Caco-2 (cell line): ENCODE data around the gene XXYLT1. TPM values are rescaled to one million over a fixed set of nuclear protein-coding genes. Genes with fewer than 3 reads are reported as not detected.

Experiments used
- BruUV-seq: library from RNA; stranded (reverse); fragments of 400-500 nt; replicated peaks from 2 replicates; lab custom pipeline; 2021; lab: Mats Ljungman, UMichigan
- CTCF ChIA-PET: fragments of 300-600 bp; sonication (Branson Sonifier 250); formaldehyde crosslinking; loops from one replicate; lab custom pipeline; 2022; ENCODE audit warnings: antibody characterized with exemption; lab: Charles Lee
- POLR2A ChIA-PET: fragments of 300-600 bp; sonication (Branson Sonifier 250); formaldehyde crosslinking; loops from one replicate; lab custom pipeline; 2022; ENCODE audit warnings: antibody characterized with exemption; lab: Charles Lee
- DNase-seq, 2 experiments: peaks; one replicate each; pipeline versions ENCODE4 v3.0.0 to v3.0.0-alpha.2; 2020 to 2022
- H3K27me3 ChIP-seq: replicated peaks from 2 replicates; pipeline ENCODE4 v1.6.0; 2011; ENCODE audit warnings: low read length; ENCODE audit not compliant: control insufficient read depth, insufficient read depth
- H3K36me3 ChIP-seq: 2 replicates; pipeline ENCODE4 v1.5.1; 2011; ENCODE audit warnings: low read length; ENCODE audit not compliant: control insufficient read depth, insufficient read depth
- H3K4me1 ChIP-seq: fragments of 250-450 bp; sonication (Bioruptor Pico); 2 replicates; pipeline ENCODE4 v1.5.1; 2020; ENCODE audit warnings: mild to moderate bottlenecking
- H3K4me3 ChIP-seq: 2 replicates; pipeline ENCODE4 v1.5.1; 2011; ENCODE audit warnings: low read depth, mild to moderate bottlenecking, control low read depth, low read length
- H3K9me3 ChIP-seq: fragments of 250-450 bp; sonication (Bioruptor Pico); 2 replicates; pipeline ENCODE4 v1.5.1; 2020; ENCODE audit warnings: mild to moderate bottlenecking, moderate library complexity
- H3K27ac Mint-ChIP-seq: one replicate; pipeline ENCODE4 v1.8.0; 2022; ENCODE audit warnings: mixed read lengths; ENCODE audit not compliant: unreplicated experiment
- H3K27me3 Mint-ChIP-seq: one replicate; pipeline ENCODE4 v1.8.0; 2022; ENCODE audit warnings: mixed read lengths; ENCODE audit not compliant: insufficient read depth, unreplicated experiment
- H3K36me3 Mint-ChIP-seq: one replicate; pipeline ENCODE4 v1.8.0; 2022; ENCODE audit warnings: mild to moderate bottlenecking, mixed read lengths; ENCODE audit not compliant: insufficient read depth, unreplicated experiment
- H3K4me1 Mint-ChIP-seq: one replicate; pipeline ENCODE4 v1.8.0; 2022; ENCODE audit warnings: low read depth, mixed read lengths; ENCODE audit not compliant: unreplicated experiment
- H3K4me3 Mint-ChIP-seq: one replicate; pipeline ENCODE4 v1.8.0; 2022; ENCODE audit warnings: mild to moderate bottlenecking, moderate library complexity, mixed read lengths; ENCODE audit not compliant: unreplicated experiment
- H3K9me3 Mint-ChIP-seq: one replicate; pipeline ENCODE4 v1.8.0; 2022; ENCODE audit warnings: mixed read lengths; ENCODE audit not compliant: unreplicated experiment
- intact Hi-C: fragments of 100-400 bp; cut with micrococcal nuclease; formaldehyde crosslinking; loops from one replicate; pipeline ENCODE4 v1.10.0; 2022; ENCODE audit not compliant: unreplicated experiment
- total RNA-seq: library from RNA; stranded (reverse); gene quantifications from 2 replicates; pipeline ENCODE4 v1.2.3, GENCODE V29; 2022
- TF ChIP-seq, protein P1 (sequence below), 2 experiments: fragments of 200-600 bp in 1 of 2; IDR thresholded peaks; 1 replicate in 1 of 2; 2 replicates in 1 of 2; pipeline versions ENCODE4 v1.5.1 to v1.8.0; 2011 to 2022; ENCODE audit warnings: antibody characterized with exemption in 1 of 2, control low read depth in 1 of 2, inconsistent platforms in 1 of 2, low read depth in 1 of 2, low read length in 1 of 2, mild to moderate bottlenecking in 1 of 2, moderate library complexity in 1 of 2; ENCODE audit not compliant: insufficient read depth in 1 of 2, severe bottlenecking in 1 of 2, unreplicated experiment in 1 of 2

The XXYLT1 gene
- total RNA-seq, 1 experiment from 2014 or later, result 14.2 TPM

DNA sequence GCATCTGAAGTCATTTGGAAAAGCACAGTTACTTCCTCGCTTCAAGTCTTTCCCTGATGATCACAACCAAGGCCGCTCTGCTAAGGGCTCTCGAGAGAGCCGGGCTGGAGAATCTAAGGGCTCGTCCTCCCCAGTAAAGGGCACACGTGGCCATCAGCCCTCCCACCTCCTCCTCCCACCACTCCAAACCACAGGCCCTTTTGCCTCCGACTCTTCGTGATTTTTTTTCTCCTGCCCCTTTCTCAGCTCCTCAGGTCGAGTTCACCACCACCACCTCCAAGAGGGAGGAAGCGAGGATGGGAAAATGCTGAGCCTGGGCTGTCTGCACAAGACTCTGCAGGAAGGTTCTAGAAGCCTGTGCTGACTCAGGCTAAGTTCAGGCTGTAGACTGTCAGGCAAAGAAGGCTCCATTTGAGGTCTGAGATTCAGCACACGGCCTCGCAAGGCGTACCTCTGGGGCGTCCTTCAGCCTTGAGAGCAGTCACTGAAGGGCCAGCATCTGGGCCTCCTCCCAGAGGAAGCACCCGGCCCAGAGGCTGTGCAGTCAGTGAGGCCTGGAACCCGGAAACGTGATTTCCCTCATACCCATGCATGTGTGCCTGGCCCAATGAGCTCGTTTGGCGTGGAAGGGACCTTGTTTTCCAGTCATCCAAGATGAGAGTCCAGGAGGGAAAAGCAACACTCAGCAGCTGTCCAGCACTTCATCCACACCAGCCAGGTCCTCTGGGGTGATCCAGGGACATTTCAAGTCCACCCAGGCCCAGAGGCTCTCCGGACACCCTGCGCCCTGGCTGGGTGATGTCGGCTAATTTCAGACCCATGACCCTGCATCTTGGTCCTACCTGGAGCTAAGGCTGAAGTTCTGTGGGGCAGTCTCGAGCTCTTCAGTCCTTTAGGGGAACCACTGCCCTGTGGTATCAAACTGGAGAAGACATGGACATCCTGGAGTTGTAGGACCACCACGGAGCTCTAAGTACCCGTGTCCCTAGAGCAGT is 196.8 kb downstream of the XXYLT1 start:
- peak in 1 of 2 experiments; percentile 20 for DNase-seq
- Histone ChIP-seq H3K27me3 (no peaks in the 10 kb centered on the region), H3K9me3 (no peaks in the 10 kb centered on the region), H3K4me3 (no peak overlapping the region), H3K36me3 (peaks cover 2% of the 10 kb centered on the region; the same call in 1 of the 2 replicates), H3K4me1 (peaks cover 41% of the 10 kb centered on the region)
- no peaks in the 10 kb centered on the region for H3K36me3 Mint-ChIP-seq
- intact Hi-C loops, result loop anchor here (5.0 kb wide), 1 partner anchor 42 kb away; no protein-coding TSS in a partner anchor
- peaks cover 29% of the 10 kb centered on the region for H3K4me1 Mint-ChIP-seq
- H3K9me3 Mint-ChIP-seq, result no peaks in the 10 kb centered on the region
- BruUV-seq, result no TSS peak
- CTCF ChIA-PET, result no interaction called here
- H3K27me3 Mint-ChIP-seq, result no peaks in the 10 kb centered on the region
- TF ChIP-seq, protein P1, sequence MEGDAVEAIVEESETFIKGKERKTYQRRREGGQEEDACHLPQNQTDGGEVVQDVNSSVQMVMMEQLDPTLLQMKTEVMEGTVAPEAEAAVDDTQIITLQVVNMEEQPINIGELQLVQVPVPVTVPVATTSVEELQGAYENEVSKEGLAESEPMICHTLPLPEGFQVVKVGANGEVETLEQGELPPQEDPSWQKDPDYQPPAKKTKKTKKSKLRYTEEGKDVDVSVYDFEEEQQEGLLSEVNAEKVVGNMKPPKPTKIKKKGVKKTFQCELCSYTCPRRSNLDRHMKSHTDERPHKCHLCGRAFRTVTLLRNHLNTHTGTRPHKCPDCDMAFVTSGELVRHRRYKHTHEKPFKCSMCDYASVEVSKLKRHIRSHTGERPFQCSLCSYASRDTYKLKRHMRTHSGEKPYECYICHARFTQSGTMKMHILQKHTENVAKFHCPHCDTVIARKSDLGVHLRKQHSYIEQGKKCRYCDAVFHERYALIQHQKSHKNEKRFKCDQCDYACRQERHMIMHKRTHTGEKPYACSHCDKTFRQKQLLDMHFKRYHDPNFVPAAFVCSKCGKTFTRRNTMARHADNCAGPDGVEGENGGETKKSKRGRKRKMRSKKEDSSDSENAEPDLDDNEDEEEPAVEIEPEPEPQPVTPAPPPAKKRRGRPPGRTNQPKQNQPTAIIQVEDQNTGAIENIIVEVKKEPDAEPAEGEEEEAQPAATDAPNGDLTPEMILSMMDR (IDR thresholded peaks at IDR 0.05; ENCODE audit: insufficient read depth in 1 of 2, low read depth in 1 of 2, low read length in 1 of 2, severe bottlenecking in 1 of 2, unreplicated experiment in 1 of 2), result no peak
- no peak overlapping the region for H3K4me3 Mint-ChIP-seq
- POLR2A ChIA-PET, result no interaction called here
- no peak overlapping the region for H3K27ac Mint-ChIP-seq

DNA sequence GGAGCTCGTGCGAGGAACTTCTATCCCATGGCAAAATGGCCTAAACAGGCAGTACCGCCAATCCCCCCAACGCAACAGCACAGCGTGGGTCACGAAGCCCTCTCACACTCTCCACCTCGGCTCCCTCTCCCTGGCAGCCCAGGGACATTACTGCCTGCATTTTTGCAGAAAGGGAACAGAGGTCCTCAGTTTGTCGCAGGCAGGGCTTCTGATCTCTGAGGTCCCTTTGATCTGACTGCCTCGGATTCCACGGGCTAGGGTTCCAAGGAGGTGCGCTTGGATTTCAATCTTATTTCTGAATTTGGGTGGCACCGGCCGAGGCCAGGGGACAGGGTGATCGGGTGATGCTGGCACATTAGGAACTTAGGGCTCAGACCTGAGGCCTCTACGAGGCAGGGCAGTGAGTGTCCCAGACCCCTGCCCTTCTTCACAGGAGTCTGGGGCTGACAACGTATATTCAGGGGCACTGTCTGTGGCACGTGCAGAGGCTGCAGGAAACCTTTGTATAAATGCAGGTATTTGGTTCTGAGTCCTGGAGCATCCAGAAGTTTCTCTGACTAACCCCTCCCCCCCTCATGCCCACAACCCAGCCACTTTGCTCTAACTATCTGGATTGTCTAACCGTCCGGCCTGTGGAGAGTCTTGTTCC is 197.9 kb downstream of the XXYLT1 start:
- peaks cover 6% of the 10 kb centered on the region for H3K36me3 Mint-ChIP-seq

More for the DNA sequence above, 197.9 kb downstream of the XXYLT1 start:
- Histone ChIP-seq H3K9me3 (no peaks in the 10 kb centered on the region), H3K4me1 (peaks cover 48% of the 10 kb centered on the region), H3K36me3 (peaks cover 2% of the 10 kb centered on the region; the same call in 1 of the 2 replicates), H3K27me3 (no peaks in the 10 kb centered on the region), H3K4me3 (no peak overlapping the region)
- no peak overlapping the region for H3K4me3 Mint-ChIP-seq
- no peaks in the 10 kb centered on the region for H3K9me3 Mint-ChIP-seq
- POLR2A ChIA-PET, result no interaction called here
- DNase-seq, result peak in 1 of 2 experiments; percentile 24
- CTCF ChIA-PET, result no interaction called here
- BruUV-seq, result no TSS peak
- TF ChIP-seq, protein P1 (IDR thresholded peaks at IDR 0.05; ENCODE audit: insufficient read depth in 1 of 2, low read depth in 1 of 2, low read length in 1 of 2, severe bottlenecking in 1 of 2, unreplicated experiment in 1 of 2), result no peak
- no peaks in the 10 kb centered on the region for H3K27me3 Mint-ChIP-seq
- H3K27ac Mint-ChIP-seq, result no peak overlapping the region
- peaks cover 21% of the 10 kb centered on the region for H3K4me1 Mint-ChIP-seq
- intact Hi-C loops, result loop anchor here (5.0 kb wide), 1 partner anchor 41 kb away; no protein-coding TSS in a partner anchor
